ENCODE data around the gene TUBGCP6.

GRCh38 chr22:50282361-50283155 is 37.7 kb upstream of the TUBGCP6 start:
- TF ChIP-seq POLR2A (IDR thresholded peaks at IDR 0.05), result no peak
- no peak for TF ChIP-seq CTCF (IDR thresholded peaks at IDR 0.05)
- no peak for TF ChIP-seq POLR2AphosphoS5 (IDR thresholded peaks at IDR 0.05; ENCODE audit: insufficient read depth in 1 of 2, low read depth in 1 of 2)
